ENCODE results near the gene KRTAP1-4.
"Not testable (repeated sequence)": the region's sequence is repeated elsewhere in the genome, so short reads cannot be mapped to it uniquely, and the experiment has no call there.

DNA sequence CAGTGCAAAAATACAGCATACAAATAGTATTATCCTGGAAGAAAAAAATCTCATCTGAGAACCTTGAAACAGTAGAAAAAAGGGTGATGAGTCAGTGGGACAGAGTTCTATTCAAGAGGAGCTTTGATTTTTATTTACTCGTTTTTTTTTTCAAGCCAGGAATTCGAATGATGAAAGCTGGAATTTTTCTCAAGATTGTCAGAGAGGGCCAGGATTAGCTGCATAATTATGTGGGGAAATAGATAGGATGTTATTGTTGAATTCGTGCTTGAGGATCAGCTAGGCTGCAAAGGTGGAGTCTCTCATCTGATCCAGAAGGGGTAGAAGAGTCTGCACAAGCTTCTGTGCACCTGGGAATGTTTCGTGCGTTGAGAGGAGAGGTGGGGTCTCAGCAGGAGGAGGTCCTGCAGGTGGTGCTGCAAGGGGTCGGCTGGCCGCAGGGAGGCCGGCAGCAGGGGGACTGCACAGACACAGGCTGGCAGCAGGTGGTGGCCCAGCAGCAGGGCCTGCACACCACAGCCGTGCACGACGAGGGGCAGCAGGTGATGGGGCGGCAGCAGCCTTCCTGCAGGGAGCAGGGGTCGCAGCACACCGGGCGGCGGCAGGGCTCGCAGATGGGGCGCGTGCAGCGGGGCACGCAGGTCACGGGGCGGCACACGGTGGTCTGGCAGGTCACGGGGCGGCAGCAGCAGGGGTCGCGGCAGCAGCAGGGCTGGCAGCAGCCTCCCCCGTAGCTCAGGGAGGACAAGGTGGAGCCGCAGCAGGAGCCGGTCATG is 29.5 kb upstream of the KRTAP1-4 start:
- TF ChIP-seq, protein P1, sequence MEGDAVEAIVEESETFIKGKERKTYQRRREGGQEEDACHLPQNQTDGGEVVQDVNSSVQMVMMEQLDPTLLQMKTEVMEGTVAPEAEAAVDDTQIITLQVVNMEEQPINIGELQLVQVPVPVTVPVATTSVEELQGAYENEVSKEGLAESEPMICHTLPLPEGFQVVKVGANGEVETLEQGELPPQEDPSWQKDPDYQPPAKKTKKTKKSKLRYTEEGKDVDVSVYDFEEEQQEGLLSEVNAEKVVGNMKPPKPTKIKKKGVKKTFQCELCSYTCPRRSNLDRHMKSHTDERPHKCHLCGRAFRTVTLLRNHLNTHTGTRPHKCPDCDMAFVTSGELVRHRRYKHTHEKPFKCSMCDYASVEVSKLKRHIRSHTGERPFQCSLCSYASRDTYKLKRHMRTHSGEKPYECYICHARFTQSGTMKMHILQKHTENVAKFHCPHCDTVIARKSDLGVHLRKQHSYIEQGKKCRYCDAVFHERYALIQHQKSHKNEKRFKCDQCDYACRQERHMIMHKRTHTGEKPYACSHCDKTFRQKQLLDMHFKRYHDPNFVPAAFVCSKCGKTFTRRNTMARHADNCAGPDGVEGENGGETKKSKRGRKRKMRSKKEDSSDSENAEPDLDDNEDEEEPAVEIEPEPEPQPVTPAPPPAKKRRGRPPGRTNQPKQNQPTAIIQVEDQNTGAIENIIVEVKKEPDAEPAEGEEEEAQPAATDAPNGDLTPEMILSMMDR (IDR thresholded peaks at IDR 0.05): not testable (repeated sequence)
- not testable (repeated sequence) for TF ChIP-seq EP300 (IDR thresholded peaks at IDR 0.05; ENCODE audit: low read depth)

Measured in transverse colon (tissue), 3 donors.